ENCODE measurements around the gene SELENON.
A peak's percentile ranks its signal among the peaks of the same experiment; 100 is the strongest.

Gene SELENON

GRCh38 chr1:25797939-25798338 is 2.1 kb upstream of the SELENON start:
- WGBS (ENCODE audit: extremely low coverage, insufficient coverage, insufficient read length), result no CpG with 5 or more reads among the region's 8 CpGs
- H3K4me1 ChIP-seq (ENCODE audit: control insufficient read depth in 1 of 2, insufficient read depth in 2 of 2, low read length in 2 of 2), result peaks cover 11 to 13% of the 10 kb centered on the region in 2 experiments

GRCh38 chr1:25798666-25799351 is 1.2 kb upstream of the SELENON start:
- H3K79me2 ChIP-seq (ENCODE audit: control insufficient read depth, insufficient read depth, low read length, poor library complexity), result peaks cover 4% of the 10 kb centered on the region
- H3K9ac ChIP-seq (ENCODE audit: low read length), result no peak overlapping the region
- no peak overlapping the region for H4K91ac ChIP-seq (ENCODE audit: low read depth, low read length)
- no peak overlapping the region for H3K14ac ChIP-seq (ENCODE audit: low read length)
- H3K23ac ChIP-seq (ENCODE audit: low read length), result no peak overlapping the region
- no peak overlapping the region for H4K8ac ChIP-seq (ENCODE audit: low read depth, low read length)
- no peaks in the 10 kb centered on the region for H3K27me3 ChIP-seq (ENCODE audit: insufficient read depth, low read length)
- peaks cover 11 to 13% of the 10 kb centered on the region in 2 experiments for H3K4me1 ChIP-seq (ENCODE audit: control insufficient read depth in 1 of 2, insufficient read depth in 2 of 2, low read length in 2 of 2)
- no peak overlapping the region for H2BK5ac ChIP-seq (ENCODE audit: low read depth, low read length, poor library complexity)
- H3K4ac ChIP-seq (ENCODE audit: low read depth, low read length), result no peak overlapping the region
- H2AK5ac ChIP-seq (ENCODE audit: low read length), result peak overlapping the region; percentile 68
- H3K36me3 ChIP-seq (ENCODE audit: control insufficient read depth in 1 of 2, insufficient read depth in 2 of 2, low read length in 2 of 2), result no peaks in the 10 kb centered on the region
- H4K12ac ChIP-seq (ENCODE audit: low read depth, low read length), result no peak overlapping the region
- H3K18ac ChIP-seq (ENCODE audit: low read length), result no peak overlapping the region
- no peak overlapping the region for H2BK120ac ChIP-seq (ENCODE audit: insufficient read depth, low read length, poor library complexity)
- no peaks in the 10 kb centered on the region for H3K9me3 ChIP-seq (ENCODE audit: insufficient read depth, low read depth, low read length)
- no peak overlapping the region for H2BK12ac ChIP-seq (ENCODE audit: low read length)
- WGBS (ENCODE audit: extremely low coverage, insufficient coverage, insufficient read length), result no CpG with 5 or more reads among the region's 8 CpGs
- no peak for DNase-seq
- H3K79me1 ChIP-seq (ENCODE audit: low read length), result peaks cover 3% of the 10 kb centered on the region
- no peak overlapping the region for H3K4me2 ChIP-seq (ENCODE audit: low read length)
- no peak overlapping the region for H2AFZ ChIP-seq (ENCODE audit: insufficient read depth, low read length, poor library complexity)
- no peak overlapping the region for H3K27ac ChIP-seq (ENCODE audit: low read depth, low read length)
- no peak overlapping the region for H3K4me3 ChIP-seq (ENCODE audit: low read depth, low read length)

More at GRCh38 chr1:25797939-25798338, 2.1 kb upstream of the SELENON start:
- Histone ChIP-seq H3K9ac (ENCODE audit: low read length) (no peak overlapping the region), H4K12ac (ENCODE audit: low read depth, low read length) (no peak overlapping the region), H2BK120ac (ENCODE audit: insufficient read depth, low read length, poor library complexity) (no peak overlapping the region), H3K4me2 (ENCODE audit: low read length) (no peak overlapping the region), H3K23ac (ENCODE audit: low read length) (no peak overlapping the region), H3K27me3 (ENCODE audit: insufficient read depth, low read length) (no peaks in the 10 kb centered on the region), H3K18ac (ENCODE audit: low read length) (no peak overlapping the region), H3K4me3 (ENCODE audit: low read depth, low read length) (no peak overlapping the region), H2BK5ac (ENCODE audit: low read depth, low read length, poor library complexity) (no peak overlapping the region), H3K4ac (ENCODE audit: low read depth, low read length) (no peak overlapping the region), H3K14ac (ENCODE audit: low read length) (no peak overlapping the region), H4K8ac (ENCODE audit: low read depth, low read length) (no peak overlapping the region), H3K9me3 (ENCODE audit: insufficient read depth, low read depth, low read length) (no peaks in the 10 kb centered on the region), H2BK12ac (ENCODE audit: low read length) (no peak overlapping the region), H2AK5ac (ENCODE audit: low read length) (peak overlapping the region; percentile 4), H2AFZ (ENCODE audit: insufficient read depth, low read length, poor library complexity) (no peak overlapping the region), H3K79me1 (ENCODE audit: low read length) (peaks cover 3% of the 10 kb centered on the region), H3K36me3 (ENCODE audit: control insufficient read depth in 1 of 2, insufficient read depth in 2 of 2, low read length in 2 of 2) (no peaks in the 10 kb centered on the region), H3K27ac (ENCODE audit: low read depth, low read length) (no peak overlapping the region), H4K91ac (ENCODE audit: low read depth, low read length) (no peak overlapping the region), H3K79me2 (ENCODE audit: control insufficient read depth, insufficient read depth, low read length, poor library complexity) (peaks cover 4% of the 10 kb centered on the region)
- peak in 1 of 2 donors; percentile 40 for DNase-seq

GRCh38 chr1:25799352-25799934 is 550 bp upstream of the SELENON start:
- Histone ChIP-seq H2BK5ac (ENCODE audit: low read depth, low read length, poor library complexity) (peak overlapping the region; percentile 36), H3K27ac (ENCODE audit: low read depth, low read length) (no peak overlapping the region), H4K8ac (ENCODE audit: low read depth, low read length) (peak overlapping the region; percentile 89), H2AFZ (ENCODE audit: insufficient read depth, low read length, poor library complexity) (peak overlapping the region; percentile 73), H3K4me2 (ENCODE audit: low read length) (peak overlapping the region; percentile 85), H3K27me3 (ENCODE audit: insufficient read depth, low read length) (no peaks in the 10 kb centered on the region), H4K91ac (ENCODE audit: low read depth, low read length) (peak overlapping the region; percentile 87), H3K4ac (ENCODE audit: low read depth, low read length) (peak overlapping the region; percentile 39), H2AK5ac (ENCODE audit: low read length) (no peak overlapping the region), H3K9me3 (ENCODE audit: insufficient read depth, low read depth, low read length) (no peaks in the 10 kb centered on the region), H2BK120ac (ENCODE audit: insufficient read depth, low read length, poor library complexity) (peak overlapping the region; percentile 74), H3K36me3 (ENCODE audit: control insufficient read depth in 1 of 2, insufficient read depth in 2 of 2, low read length in 2 of 2) (no peaks in the 10 kb centered on the region), H2BK12ac (ENCODE audit: low read length) (peak overlapping the region; percentile 37), H4K12ac (ENCODE audit: low read depth, low read length) (peak overlapping the region; percentile 79), H3K23ac (ENCODE audit: low read length) (no peak overlapping the region), H3K9ac (ENCODE audit: low read length) (peak overlapping the region; percentile 14), H3K79me2 (ENCODE audit: control insufficient read depth, insufficient read depth, low read length, poor library complexity) (peaks cover 4% of the 10 kb centered on the region), H3K79me1 (ENCODE audit: low read length) (peaks cover 3% of the 10 kb centered on the region), H3K14ac (ENCODE audit: low read length) (peak overlapping the region; percentile 76), H3K4me3 (ENCODE audit: low read depth, low read length) (peak overlapping the region; percentile 59), H3K18ac (ENCODE audit: low read length) (peak overlapping the region; percentile 78), H3K4me1 (ENCODE audit: control insufficient read depth in 1 of 2, insufficient read depth in 2 of 2, low read length in 2 of 2) (peaks cover 11 to 13% of the 10 kb centered on the region in 2 experiments)
- whole genome bisulfite sequencing (ENCODE audit: extremely low coverage, insufficient coverage, insufficient read length), result no CpG with 5 or more reads among the region's 12 CpGs
- DNase-seq, result no peak

- no CpG with 5 or more reads among the region's 15 CpGs for WGBS (ENCODE audit: extremely low coverage, insufficient coverage, insufficient read length)
- Histone ChIP-seq H3K36me3 (ENCODE audit: control insufficient read depth in 1 of 2, insufficient read depth in 2 of 2, low read length in 2 of 2) (peaks cover 7% of the 10 kb centered on the region in 2 experiments), H2BK5ac (ENCODE audit: low read depth, low read length, poor library complexity) (no peak overlapping the region), H2BK12ac (ENCODE audit: low read length) (no peak overlapping the region), H4K8ac (ENCODE audit: low read depth, low read length) (peak overlapping the region; percentile 83), H3K18ac (ENCODE audit: low read length) (peak overlapping the region; percentile 73), H3K79me2 (ENCODE audit: control insufficient read depth, insufficient read depth, low read length, poor library complexity) (peaks cover 4% of the 10 kb centered on the region), H3K27me3 (ENCODE audit: insufficient read depth, low read length) (no peaks in the 10 kb centered on the region), H2AFZ (ENCODE audit: insufficient read depth, low read length, poor library complexity) (peak overlapping the region; percentile 94), H3K4me2 (ENCODE audit: low read length) (peak overlapping the region; percentile 73), H3K9me3 (ENCODE audit: insufficient read depth, low read depth, low read length) (no peaks in the 10 kb centered on the region), H2AK5ac (ENCODE audit: low read length) (no peak overlapping the region), H3K14ac (ENCODE audit: low read length) (peak overlapping the region; percentile 23), H3K9ac (ENCODE audit: low read length) (no peak overlapping the region), H3K27ac (ENCODE audit: low read depth, low read length) (no peak overlapping the region), H2BK120ac (ENCODE audit: insufficient read depth, low read length, poor library complexity) (no peak overlapping the region), H3K4ac (ENCODE audit: low read depth, low read length) (no peak overlapping the region), H3K23ac (ENCODE audit: low read length) (no peak overlapping the region), H3K79me1 (ENCODE audit: low read length) (peaks cover 3% of the 10 kb centered on the region), H3K4me1 (ENCODE audit: control insufficient read depth in 1 of 2, insufficient read depth in 2 of 2, low read length in 2 of 2) (peaks cover 11 to 13% of the 10 kb centered on the region in 2 experiments), H3K4me3 (ENCODE audit: low read depth, low read length) (peak overlapping the region; percentile 83), H4K12ac (ENCODE audit: low read depth, low read length) (peak overlapping the region; percentile 43), H4K91ac (ENCODE audit: low read depth, low read length) (no peak overlapping the region)
- DNase-seq, result no peak
These were observed 847 bp downstream of the SELENON start for GRCh38 chr1:25800703-25801377.

Data from trophoblast cell (in vitro differentiated cells and primary cell).